Type B pancreatic cell (in vitro differentiated cells): ENCODE measurements around the gene FDX1. TPM values are rescaled to one million over a fixed set of nuclear protein-coding genes. Genes with fewer than 3 reads are reported as not detected.

Source experiments
- DNase-seq: peaks from one replicate; pipeline ENCODE4 v3.0.0; 2021; ENCODE audit warnings: mixed read lengths; ENCODE audit not compliant: unreplicated experiment; ENCODE audit errors: extremely low spot score
- H3K27ac Mint-ChIP-seq: 2 replicates; pipeline ENCODE4 v1.8.0; 2021; ENCODE audit warnings: mild to moderate bottlenecking, mixed read lengths
- H3K27me3 Mint-ChIP-seq: 2 replicates; pipeline ENCODE4 v1.8.0; 2021; ENCODE audit warnings: mixed read lengths
- H3K36me3 Mint-ChIP-seq: 2 replicates; pipeline ENCODE4 v1.8.0; 2021; ENCODE audit warnings: mixed read lengths
- H3K4me1 Mint-ChIP-seq: one replicate; pipeline ENCODE4 v1.8.0; 2021; ENCODE audit warnings: mixed read lengths; ENCODE audit not compliant: unreplicated experiment
- H3K4me3 Mint-ChIP-seq: 2 replicates; pipeline ENCODE4 v1.8.0; 2021; ENCODE audit warnings: mild to moderate bottlenecking, mixed read lengths
- H3K9me3 Mint-ChIP-seq: 2 replicates; pipeline ENCODE4 v1.8.0; 2021; ENCODE audit warnings: mixed read lengths
- CTCF ChIP-seq: fragments of 200-600 bp; sonication (generic); conservative IDR thresholded peaks from 2 replicates; pipeline ENCODE4 v1.5.0; 2021; ENCODE audit warnings: antibody characterized with exemption, mild to moderate bottlenecking
- total RNA-seq: library from RNA; stranded (reverse); gene quantifications from 2 replicates; pipeline ENCODE4 v1.2.1, GENCODE V29; 2021; ENCODE audit warnings: low replicate concordance

FDX1 gene
- total RNA-seq, 1 donor from 2014 or later = 14.6 TPM

GRCh38 chr11:110435780-110436717 lies 6.3 kb downstream of the FDX1 start:
- Mint-ChIP-seq H3K36me3 (peaks cover 35% of the 10 kb centered on the region), H3K4me3 (no peak overlapping the region), H3K27ac (no peak overlapping the region), H3K27me3 (no peaks in the 10 kb centered on the region), H3K4me1 (peaks cover 38% of the 10 kb centered on the region), H3K9me3 (peaks cover 13% of the 10 kb centered on the region)
- DNase-seq = no peak
- no peak for TF ChIP-seq CTCF

- no peak overlapping the region for H3K27ac Mint-ChIP-seq
- H3K36me3 Mint-ChIP-seq = peaks cover 47% of the 10 kb centered on the region
- TF ChIP-seq CTCF = no peak
- H3K9me3 Mint-ChIP-seq = peaks cover 13% of the 10 kb centered on the region
- no peaks in the 10 kb centered on the region for H3K27me3 Mint-ChIP-seq
- peaks cover 20% of the 10 kb centered on the region for H3K4me1 Mint-ChIP-seq
- H3K4me3 Mint-ChIP-seq = no peak overlapping the region
- no peak for DNase-seq
Measured at GRCh38 chr11:110438017-110438416, 8.3 kb downstream of the FDX1 start.

GRCh38 chr11:110445437-110445836 lies 15.7 kb downstream of the FDX1 start:
- Mint-ChIP-seq H3K4me1 (peaks cover 5% of the 10 kb centered on the region), H3K27ac (no peak overlapping the region), H3K36me3 (peaks cover 36% of the 10 kb centered on the region), H3K27me3 (no peaks in the 10 kb centered on the region), H3K4me3 (no peak overlapping the region), H3K9me3 (peaks cover 1% of the 10 kb centered on the region)
- DNase-seq = no peak
- no peak for TF ChIP-seq CTCF

- H3K4me1 Mint-ChIP-seq = peaks cover 5% of the 10 kb centered on the region
Measured at GRCh38 chr11:110446061-110446460, 16.3 kb downstream of the FDX1 start.

GRCh38 chr11:110446594-110446993 lies 16.8 kb downstream of the FDX1 start:
- no peak for DNase-seq
- H3K4me1 Mint-ChIP-seq = peaks cover 5% of the 10 kb centered on the region
- no peak for TF ChIP-seq CTCF
- H3K27ac Mint-ChIP-seq = no peak overlapping the region
- H3K4me3 Mint-ChIP-seq = no peak overlapping the region
- peaks cover 25% of the 10 kb centered on the region for H3K36me3 Mint-ChIP-seq
- H3K9me3 Mint-ChIP-seq = no peaks in the 10 kb centered on the region
- H3K27me3 Mint-ChIP-seq = no peaks in the 10 kb centered on the region

More at GRCh38 chr11:110446061-110446460, 16.3 kb downstream of the FDX1 start:
- no peaks in the 10 kb centered on the region for H3K27me3 Mint-ChIP-seq
- H3K9me3 Mint-ChIP-seq = no peaks in the 10 kb centered on the region
- no peak for DNase-seq
- no peak overlapping the region for H3K4me3 Mint-ChIP-seq
- no peak overlapping the region for H3K27ac Mint-ChIP-seq
- TF ChIP-seq CTCF = no peak
- H3K36me3 Mint-ChIP-seq = peaks cover 29% of the 10 kb centered on the region
